ENCODE results near the gene ABHD8.
"Not testable (repeated sequence)": the region's sequence is repeated elsewhere in the genome, so short reads cannot be mapped to it uniquely, and the experiment has no call there.

ABHD8 gene

GRCh38 chr19:17320435-17320834 lies 17.2 kb upstream of the ABHD8 start:
- no peak for DNase-seq

DNA sequence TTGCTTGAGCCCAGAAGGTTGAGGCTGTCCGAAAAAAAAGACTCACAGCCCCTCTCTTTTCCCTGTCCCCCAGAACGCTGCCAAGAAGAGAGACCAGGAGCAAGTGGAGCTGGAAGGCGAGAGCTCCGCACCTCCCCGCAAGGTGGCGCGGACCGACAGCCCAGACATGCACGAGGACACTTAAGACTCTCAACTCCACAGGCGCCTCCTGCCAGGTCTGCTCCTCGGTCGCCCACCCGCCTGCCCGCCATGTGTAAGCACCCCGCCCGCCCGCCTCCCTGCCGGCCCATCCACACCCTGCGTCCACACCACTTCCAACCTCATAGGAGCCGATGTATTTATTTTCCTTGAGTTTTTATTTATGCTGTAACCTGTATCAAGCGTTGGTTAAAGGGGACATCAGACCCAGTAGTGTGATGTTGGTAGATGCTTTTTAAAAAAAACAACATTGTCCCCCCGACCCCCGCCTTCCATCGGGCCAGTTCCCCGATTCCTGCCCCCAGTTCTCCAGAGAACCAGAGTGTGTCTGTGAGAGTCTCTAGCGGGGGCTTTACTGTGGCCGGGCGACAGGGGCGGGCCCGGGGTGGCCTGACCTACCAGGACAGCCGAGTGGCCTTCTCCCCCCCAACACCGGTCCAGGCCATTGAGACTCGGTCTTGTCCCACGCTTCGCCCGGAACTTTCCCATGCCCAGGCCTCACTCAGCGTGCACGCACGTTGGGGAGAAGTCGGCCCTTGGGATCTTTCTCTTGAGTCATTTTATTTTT lies 16.4 kb upstream of the ABHD8 start:
- no peak for DNase-seq

GRCh38 chr19:17318966-17319365 lies 15.7 kb upstream of the ABHD8 start:
- no peak for DNase-seq

DNA sequence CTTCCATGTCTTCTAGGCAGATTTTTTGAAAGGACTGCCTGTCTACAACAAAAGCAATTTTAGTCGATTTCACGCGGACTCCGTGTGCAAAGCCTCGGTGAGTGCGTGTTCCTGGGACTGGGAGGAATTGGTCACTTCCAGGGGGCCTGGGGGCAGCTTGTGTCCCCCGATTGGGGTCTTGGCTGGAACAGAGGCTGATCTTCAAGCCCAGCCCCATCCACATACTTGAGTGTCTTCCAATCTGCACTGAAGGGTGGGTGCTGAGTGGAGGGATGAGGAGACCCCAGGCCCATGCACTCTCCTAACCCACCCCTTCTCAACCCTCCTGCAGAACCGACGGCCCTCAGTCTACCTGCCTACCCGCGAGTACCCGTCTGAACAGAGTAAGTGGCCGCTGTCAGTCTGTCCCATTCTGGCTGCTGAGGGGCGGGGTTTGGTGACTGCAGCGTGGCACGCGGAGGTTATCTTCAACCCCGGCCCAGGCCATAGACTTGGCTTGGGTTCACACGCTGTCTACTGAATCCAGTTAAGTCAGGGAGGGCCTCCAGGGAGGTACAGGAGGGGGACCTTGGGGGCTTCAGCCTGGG lies 10.9 kb upstream of the ABHD8 start:
- no peak for DNase-seq

GRCh38 chr19:17312189-17313113 lies 9.2 kb upstream of the ABHD8 start:
- DNase-seq: no peak

DNA sequence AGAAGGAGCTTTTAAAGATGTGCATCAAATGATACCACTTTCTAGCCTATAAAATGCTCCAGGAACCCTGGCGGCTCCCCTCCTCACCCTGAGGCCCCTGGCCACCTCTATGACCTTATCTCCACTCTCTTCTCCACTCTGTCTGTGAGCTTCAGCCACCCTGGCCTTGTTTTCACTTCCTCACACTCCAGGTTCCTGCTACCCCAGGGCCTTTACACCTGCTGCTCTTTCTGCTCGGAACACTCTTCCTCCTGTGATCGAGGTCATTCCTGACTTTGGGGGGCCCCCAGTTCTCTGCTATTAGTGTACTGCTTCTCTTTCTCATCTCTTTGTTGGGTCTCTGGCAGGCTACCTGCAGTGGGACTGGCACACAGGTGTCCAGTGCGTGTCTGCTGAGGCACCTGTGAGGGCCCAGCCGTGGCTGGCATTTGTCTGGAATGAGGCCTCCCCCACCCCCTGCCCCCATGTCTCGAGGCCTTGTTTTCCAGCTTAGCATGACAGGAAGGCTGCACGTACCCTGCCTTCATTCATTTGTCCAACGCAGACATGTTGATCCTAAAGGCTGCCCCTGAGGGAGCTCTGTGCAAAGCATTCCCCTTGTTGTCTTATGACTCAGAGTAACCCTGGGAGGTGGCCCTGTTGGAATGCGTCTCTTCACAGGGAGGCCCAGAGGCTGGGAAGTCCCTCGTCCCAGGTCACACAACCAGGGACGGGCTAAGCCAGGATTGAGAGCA lies 8.4 kb upstream of the ABHD8 start:
- DNase-seq: no peak

DNA sequence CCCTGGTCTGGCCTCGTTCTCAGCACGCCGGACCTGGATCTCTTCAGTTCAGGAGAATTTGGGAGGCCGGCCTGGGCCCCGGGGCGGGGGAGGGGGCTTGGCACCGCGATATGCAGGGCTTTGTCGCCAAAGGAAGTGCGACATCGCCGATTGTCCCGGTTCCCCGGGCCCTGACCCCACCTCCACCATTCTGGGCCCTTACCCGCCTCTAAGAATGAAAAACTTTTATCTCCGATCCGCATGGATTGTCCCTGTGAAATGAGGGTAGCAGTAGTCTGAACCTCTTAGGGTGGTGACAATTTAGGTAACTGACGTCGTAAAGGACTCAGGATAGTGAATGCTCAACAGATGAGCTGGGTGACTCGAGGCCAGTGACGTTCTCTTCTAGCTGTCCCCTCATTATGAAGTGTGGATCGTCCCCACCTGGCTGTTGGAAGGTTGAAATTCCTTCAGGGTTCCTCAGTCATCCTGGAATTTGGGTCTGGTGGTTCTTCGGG lies 6.8 kb upstream of the ABHD8 start:
- no peak for DNase-seq

DNA sequence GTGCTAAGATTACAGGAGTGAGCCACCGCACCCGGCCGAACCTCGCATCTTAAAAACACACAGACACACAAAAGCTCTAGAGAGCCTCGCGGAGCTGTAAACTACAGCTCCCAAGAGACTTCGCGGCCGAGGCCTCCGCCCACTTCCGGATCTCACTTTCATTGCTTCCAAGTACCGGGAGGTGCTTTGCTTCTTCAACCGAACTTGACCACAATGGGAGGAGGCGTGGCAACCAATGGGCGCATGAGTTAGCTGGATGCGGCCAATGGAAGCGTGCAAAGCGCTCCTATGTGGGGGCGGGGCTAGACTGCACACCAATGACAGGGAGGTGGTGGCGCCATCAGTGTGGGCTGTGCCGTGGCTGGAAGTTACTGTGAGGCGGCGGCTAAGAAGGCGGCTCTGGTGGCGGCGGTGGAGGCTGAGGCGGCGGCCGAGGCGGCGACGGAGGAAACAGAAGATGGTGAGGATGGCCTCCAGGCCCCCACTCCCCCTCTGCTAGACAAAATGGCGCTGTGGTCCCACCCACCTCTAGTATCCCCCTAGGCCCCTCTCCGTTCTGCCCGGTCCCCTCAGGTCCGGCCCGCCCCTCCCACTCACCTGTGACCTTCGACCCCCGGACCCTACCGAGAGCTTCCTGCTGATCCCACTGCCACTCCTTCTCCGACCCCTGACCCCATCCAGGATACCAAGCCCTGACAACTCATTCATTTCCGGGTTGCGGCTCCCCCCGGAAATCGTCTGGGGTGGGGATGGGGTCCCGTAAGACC lies 6.2 kb upstream of the ABHD8 start, which contains the start of gene DDA1:
Gene DDA1, plus strand, starts transcription at position 366 of the 767 bp plus-strand sequence. Its CDS starts 92 bp downstream, at position 458.
- DNase-seq: peak; percentile 95

- no peak for DNase-seq
These were observed 4.7 kb upstream of the ABHD8 start for GRCh38 chr19:17307876-17308377.

GRCh38 chr19:17306285-17306714 lies 3.1 kb upstream of the ABHD8 start:
- peak; percentile 9 for DNase-seq

DNA sequence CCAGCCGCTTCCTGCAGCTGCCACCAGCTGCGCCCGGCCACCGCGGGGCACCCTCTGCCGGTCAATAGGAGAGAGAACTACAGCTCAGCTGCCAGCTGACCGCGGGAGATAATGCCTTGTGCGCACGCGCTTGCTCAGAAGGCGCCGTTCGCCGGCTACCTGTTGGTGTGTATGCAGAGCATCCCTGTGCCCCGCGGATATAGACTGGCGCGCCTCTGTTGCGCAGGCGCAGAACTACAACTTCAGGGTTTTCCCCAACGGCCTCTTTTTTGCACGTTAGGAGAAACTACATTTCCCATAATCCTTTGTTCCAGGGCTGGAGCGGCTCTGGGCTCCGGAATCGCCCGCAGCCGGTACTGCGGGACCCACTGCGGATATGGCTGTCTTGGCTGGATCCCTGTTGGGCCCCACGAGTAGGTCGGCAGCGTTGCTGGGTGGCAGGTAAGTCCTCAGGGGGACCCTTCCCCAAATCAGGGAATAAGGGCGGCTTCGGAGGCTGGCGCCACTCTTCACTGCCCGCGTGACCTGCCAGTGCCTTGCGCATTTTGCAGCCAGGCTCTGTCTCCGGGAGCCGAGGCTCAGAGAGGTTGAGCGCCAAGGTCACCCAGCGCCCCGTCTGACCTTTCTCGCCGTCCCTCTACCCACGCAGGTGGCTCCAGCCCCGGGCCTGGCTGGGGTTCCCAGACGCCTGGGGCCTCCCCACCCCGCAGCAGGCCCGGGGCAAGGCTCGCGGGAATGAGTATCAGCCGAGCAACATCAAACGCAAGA lies 2.5 kb upstream of the ABHD8 start, which contains the start of gene MRPL34:
Gene MRPL34, plus strand, starts transcription at position 356 of the 768 bp plus-strand sequence. Its CDS starts 21 bp downstream, at position 377.
- DNase-seq: peak; percentile 97

DNA sequence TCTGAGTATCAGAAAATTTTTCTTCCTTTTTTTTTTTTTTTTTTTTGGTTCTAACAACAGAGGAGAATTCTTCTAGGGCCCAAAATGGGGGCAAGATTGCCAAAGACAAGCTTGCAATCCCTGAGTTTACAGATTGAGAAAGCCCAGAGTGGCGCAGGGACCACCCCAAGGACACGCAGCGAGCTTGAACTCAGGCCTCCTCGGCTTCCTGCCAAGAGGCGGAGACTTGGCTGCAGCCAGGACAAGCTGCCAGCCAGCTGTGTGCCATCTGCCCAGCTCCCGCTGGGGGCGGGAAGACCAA lies 1.9 kb upstream of the ABHD8 start:
- no peak for DNase-seq

DNA sequence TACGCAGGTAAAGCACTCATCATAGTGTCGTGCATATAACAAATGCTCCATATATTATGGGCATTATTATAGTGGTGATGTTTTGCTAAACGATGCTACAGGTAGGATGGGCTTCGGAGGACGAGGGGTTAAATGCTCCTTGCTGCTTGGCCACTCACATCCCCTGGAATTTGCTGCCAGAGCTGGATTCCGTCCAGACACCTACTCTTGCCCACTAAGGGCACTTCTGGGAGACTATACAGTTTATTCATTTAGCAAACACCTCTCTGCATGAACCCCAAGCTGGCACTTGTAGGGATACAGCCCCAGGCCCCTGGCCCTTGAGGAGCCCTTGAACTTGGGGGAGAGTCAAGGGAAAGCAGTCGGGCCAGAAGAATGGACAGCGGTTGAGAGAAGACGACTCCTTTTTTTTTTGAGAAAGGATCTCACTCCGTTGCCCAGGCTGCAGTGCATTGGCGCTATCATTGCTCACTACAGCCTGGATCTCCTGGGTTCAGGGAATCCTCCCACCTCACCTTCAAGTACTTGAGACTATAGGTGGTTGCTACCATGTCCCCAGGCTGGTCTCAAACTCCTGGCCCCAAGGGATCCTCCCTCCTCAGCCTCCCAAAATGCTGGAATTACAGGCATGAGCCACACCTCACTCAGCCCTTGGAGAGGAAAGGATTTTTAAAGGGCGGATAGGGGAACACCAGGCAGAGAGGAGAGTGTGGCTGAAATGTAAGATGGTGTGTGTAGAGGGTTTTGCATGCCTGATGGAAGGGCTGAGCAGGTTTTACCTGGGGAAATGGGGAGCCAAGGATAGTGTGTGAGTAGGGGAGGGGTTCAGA lies 1.4 kb upstream of the ABHD8 start:
- peak; percentile 45 for DNase-seq

DNA sequence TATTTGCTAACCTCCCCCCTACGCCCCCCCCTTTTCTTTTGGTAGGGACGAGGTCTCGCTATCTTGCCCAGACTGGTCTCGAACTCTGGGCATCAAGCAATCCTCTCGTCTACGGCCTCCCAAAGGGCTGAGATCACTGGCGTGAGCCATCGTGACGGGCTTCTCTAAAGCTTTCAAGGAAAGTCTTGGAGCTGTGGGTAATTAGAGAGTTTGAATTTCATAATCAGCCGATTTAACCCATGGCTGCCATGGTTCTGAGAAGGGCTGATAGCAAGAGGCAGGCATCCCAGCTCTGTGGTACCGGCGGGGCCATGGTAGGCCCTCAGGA lies 679 bp upstream of the ABHD8 start:
- DNase-seq: no peak

- DNase-seq: no peak
These were observed 646 bp downstream of the ABHD8 start for GRCh38 chr19:17302391-17303166.

GRCh38 chr19:17300992-17301619 lies 2.1 kb downstream of the ABHD8 start:
- DNase-seq: no peak

DNA sequence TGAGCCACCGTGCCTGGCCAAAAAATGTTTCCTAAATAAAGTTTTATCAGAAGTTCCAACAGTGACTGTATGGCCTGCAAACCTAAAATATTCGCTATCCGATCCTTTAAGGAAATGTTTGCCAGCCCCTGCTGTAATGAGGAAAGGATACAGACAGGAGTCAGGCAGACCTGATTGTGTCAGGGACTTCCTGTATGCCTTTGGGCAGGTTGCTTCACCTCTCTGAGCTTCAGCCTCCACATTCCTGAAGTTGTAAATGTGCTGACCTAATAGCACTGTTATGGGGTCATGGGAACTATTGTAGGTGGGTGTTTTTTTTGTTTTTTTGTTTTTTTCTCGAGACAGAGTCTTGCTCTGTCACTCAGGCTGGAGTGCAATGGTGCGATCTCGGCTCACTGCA lies 6.2 kb downstream of the ABHD8 start:
- no peak for DNase-seq

GRCh38 chr19:17296273-17296672 lies 7.0 kb downstream of the ABHD8 start:
- DNase-seq: no peak

GRCh38 chr19:17295551-17295950 lies 7.7 kb downstream of the ABHD8 start:
- DNase-seq: not testable (repeated sequence)
